Astrocyte (in vitro differentiated cells and primary cell): Measurements from ENCODE around the gene CD1E. TPM values are rescaled to one million over a fixed set of nuclear protein-coding genes. Genes with fewer than 3 reads are reported as not detected.

ENCODE experiments used
- DNase-seq: peaks from one replicate; pipeline ENCODE4 v3.0.0-alpha.2; 2010; ENCODE audit warnings: low read depth
- FAIRE-seq: peaks from 2 replicates; lab custom pipeline; 2011; peaks lifted over from hg19 to GRCh38; lab: Jason Lieb, UNC
- H2AFZ ChIP-seq: 2 replicates; pipeline ENCODE4 v1.6.0; 2012; ENCODE audit warnings: low read depth, low read length, inconsistent platforms
- H3K27ac ChIP-seq: 2 replicates; pipeline ENCODE4 v1.5.1; 2011; ENCODE audit warnings: low read depth, low read length, inconsistent platforms
- H3K27me3 ChIP-seq: 2 replicates; pipeline ENCODE4 v1.6.0; 2011; ENCODE audit warnings: low read length, inconsistent platforms; ENCODE audit not compliant: insufficient read depth
- H3K36me3 ChIP-seq: 2 replicates; pipeline ENCODE4 v1.5.1; 2011; ENCODE audit warnings: low read length, inconsistent platforms; ENCODE audit not compliant: insufficient read depth
- H3K4me1 ChIP-seq: 2 replicates; pipeline ENCODE4 v1.5.1; 2011; ENCODE audit warnings: low read length, inconsistent platforms; ENCODE audit not compliant: insufficient read depth
- H3K4me2 ChIP-seq: 2 replicates; pipeline ENCODE4 v1.6.0; 2012; ENCODE audit warnings: low read length, inconsistent platforms
- H3K4me3 ChIP-seq: 2 replicates; pipeline ENCODE4 v1.5.1; 2011; ENCODE audit warnings: low read depth, mild to moderate bottlenecking, low read length, inconsistent platforms; ENCODE audit not compliant: insufficient read depth
- H3K79me2 ChIP-seq: 2 replicates; pipeline ENCODE4 v1.6.0; 2012; ENCODE audit warnings: mild to moderate bottlenecking, low read length, inconsistent platforms; ENCODE audit not compliant: insufficient read depth
- H3K9ac ChIP-seq: 2 replicates; pipeline ENCODE4 v1.6.0; 2012; ENCODE audit warnings: mild to moderate bottlenecking, low read length, inconsistent platforms
- H3K9me3 ChIP-seq: 2 replicates; pipeline ENCODE4 v1.5.1; 2012; ENCODE audit warnings: low read depth, mild to moderate bottlenecking, low read length, inconsistent platforms; ENCODE audit not compliant: insufficient read depth
- H4K20me1 ChIP-seq: 2 replicates; pipeline ENCODE4 v1.6.0; 2012; ENCODE audit warnings: low read length, inconsistent platforms; ENCODE audit not compliant: insufficient read depth
- H3K27ac Mint-ChIP-seq: one replicate; pipeline ENCODE4 v1.8.0; 2021; ENCODE audit warnings: mild to moderate bottlenecking, mixed read lengths; ENCODE audit not compliant: unreplicated experiment
- H3K27me3 Mint-ChIP-seq: one replicate; pipeline ENCODE4 v1.8.0; 2021; ENCODE audit warnings: low read depth, mixed read lengths; ENCODE audit not compliant: unreplicated experiment
- H3K36me3 Mint-ChIP-seq: one replicate; pipeline ENCODE4 v1.8.0; 2021; ENCODE audit warnings: low read depth, mixed read lengths; ENCODE audit not compliant: unreplicated experiment
- H3K4me1 Mint-ChIP-seq: one replicate; pipeline ENCODE4 v1.8.0; 2021; ENCODE audit warnings: low read depth, mixed read lengths; ENCODE audit not compliant: unreplicated experiment
- H3K4me3 Mint-ChIP-seq: one replicate; pipeline ENCODE4 v1.8.0; 2021; ENCODE audit warnings: mild to moderate bottlenecking, moderate library complexity, mixed read lengths; ENCODE audit not compliant: unreplicated experiment
- H3K9me3 Mint-ChIP-seq: one replicate; pipeline ENCODE4 v1.8.0; 2021; ENCODE audit warnings: mild to moderate bottlenecking, mixed read lengths; ENCODE audit not compliant: unreplicated experiment
- CTCF ChIP-seq: IDR thresholded peaks from 2 replicates; pipeline ENCODE4 v1.5.1; 2011; ENCODE audit warnings: low read depth, mild to moderate bottlenecking, inconsistent platforms, low read length, moderate library complexity; ENCODE audit not compliant: insufficient read depth
- EZH2 ChIP-seq: IDR thresholded peaks from 2 replicates; pipeline ENCODE4 v1.6.1; 2012; ENCODE audit warnings: mild to moderate bottlenecking, low read length, inconsistent platforms; ENCODE audit not compliant: insufficient read depth
- total RNA-seq: library from RNA; stranded (reverse); gene quantifications from 2 replicates; pipeline ENCODE4 v1.2.1, GENCODE V29; 2021

CD1E gene
- total RNA-seq, 1 donor from 2014 or later: not detected

DNA sequence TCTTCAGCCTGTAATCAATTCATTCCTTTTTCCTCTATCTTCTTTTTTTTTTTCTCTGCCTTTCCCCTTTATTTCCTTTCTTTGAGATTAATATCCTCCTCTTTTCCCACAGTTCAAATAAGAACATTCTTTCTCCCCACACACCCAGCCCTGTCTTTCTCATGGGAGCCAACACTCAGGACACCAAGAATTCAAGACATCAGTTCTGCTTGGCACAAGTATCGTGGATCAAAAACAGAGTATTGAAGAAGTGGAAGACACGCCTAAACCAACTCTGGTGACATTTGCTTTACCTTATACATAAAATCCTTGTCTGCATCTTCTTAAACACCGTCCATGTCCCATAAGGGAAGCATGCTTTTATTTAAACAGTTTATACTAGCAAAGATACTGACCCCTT, 2.9 kb downstream of the CD1E start:
- Histone ChIP-seq H3K36me3 (no peaks in the 10 kb centered on the region), H3K4me3 (no peak overlapping the region), H2AFZ (no peak overlapping the region), H4K20me1 (no peaks in the 10 kb centered on the region), H3K27me3 (no peaks in the 10 kb centered on the region), H3K79me2 (no peaks in the 10 kb centered on the region), H3K9me3 (no peaks in the 10 kb centered on the region), H3K4me1 (no peaks in the 10 kb centered on the region), H3K9ac (no peak overlapping the region), H3K4me2 (no peak overlapping the region), H3K27ac (no peak overlapping the region)
- TF ChIP-seq CTCF: no peak
- TF ChIP-seq EZH2: no peak
- DNase-seq (no peak), FAIRE-seq (no peak)
- Mint-ChIP-seq H3K4me1 (peaks cover 4% of the 10 kb centered on the region), H3K36me3 (no peaks in the 10 kb centered on the region), H3K4me3 (no peak overlapping the region), H3K9me3 (no peaks in the 10 kb centered on the region), H3K27ac (no peak overlapping the region), H3K27me3 (peaks cover 22% of the 10 kb centered on the region)

DNA sequence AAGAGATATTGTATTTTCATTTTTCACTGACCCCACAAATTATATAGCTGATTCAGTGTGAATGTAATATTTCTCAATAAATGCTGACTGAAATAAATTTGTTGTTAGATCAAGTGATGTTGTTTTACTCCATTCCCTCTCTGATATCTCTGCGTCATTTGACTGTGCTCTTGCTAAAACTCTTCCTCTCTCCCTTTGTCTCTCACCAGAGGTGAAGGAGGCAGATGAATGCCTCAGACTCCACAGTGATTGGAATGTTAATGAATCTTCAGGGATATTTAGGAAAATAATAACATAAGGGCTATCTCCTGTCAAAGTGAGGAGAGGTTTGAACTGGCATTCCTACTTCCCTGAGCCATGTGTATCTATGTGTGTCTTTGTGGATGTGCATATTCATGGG, 3.7 kb downstream of the CD1E start:
- H3K27ac Mint-ChIP-seq: no peak overlapping the region
- Histone ChIP-seq H3K27ac (no peak overlapping the region), H3K9me3 (no peaks in the 10 kb centered on the region), H3K9ac (no peak overlapping the region), H4K20me1 (no peaks in the 10 kb centered on the region), H3K4me1 (no peaks in the 10 kb centered on the region), H3K4me3 (no peak overlapping the region), H3K36me3 (no peaks in the 10 kb centered on the region), H3K4me2 (no peak overlapping the region), H3K27me3 (no peaks in the 10 kb centered on the region), H3K79me2 (no peaks in the 10 kb centered on the region), H2AFZ (no peak overlapping the region)
- H3K9me3 Mint-ChIP-seq: no peaks in the 10 kb centered on the region
- TF ChIP-seq CTCF: no peak
- TF ChIP-seq EZH2: no peak
- no peaks in the 10 kb centered on the region for H3K36me3 Mint-ChIP-seq
- no peak overlapping the region for H3K4me3 Mint-ChIP-seq
- H3K4me1 Mint-ChIP-seq: peaks cover 4% of the 10 kb centered on the region
- FAIRE-seq (no peak), DNase-seq (no peak)
- peaks cover 22% of the 10 kb centered on the region for H3K27me3 Mint-ChIP-seq

DNA sequence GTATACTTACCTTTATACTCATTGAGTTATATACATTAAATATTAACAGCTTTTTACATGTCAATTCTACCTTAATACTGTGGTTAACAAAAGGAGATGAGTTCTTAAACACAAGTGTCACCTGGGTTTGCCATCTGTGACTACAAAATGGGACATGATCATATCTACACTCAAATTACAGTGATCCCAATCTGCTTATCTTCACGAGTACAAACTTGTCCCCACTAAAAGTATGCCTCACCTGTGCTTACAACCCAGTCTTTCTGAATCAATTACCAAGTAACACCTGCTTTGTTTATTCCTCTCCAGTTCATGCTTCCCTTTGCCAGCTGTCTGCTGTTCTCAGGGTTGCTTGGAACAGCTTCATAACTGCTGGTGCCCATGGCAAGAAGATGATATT, 8.8 kb downstream of the CD1E start:
- H3K4me1 ChIP-seq: no peaks in the 10 kb centered on the region
- Mint-ChIP-seq H3K36me3 (no peaks in the 10 kb centered on the region), H3K27ac (no peak overlapping the region), H3K4me1 (no peaks in the 10 kb centered on the region), H3K9me3 (no peaks in the 10 kb centered on the region), H3K4me3 (no peak overlapping the region), H3K27me3 (peaks cover 2% of the 10 kb centered on the region)
- no peak overlapping the region for H3K4me2 ChIP-seq
- TF ChIP-seq CTCF (no peak), EZH2 (no peak)
- H3K79me2 ChIP-seq: no peaks in the 10 kb centered on the region
- no peaks in the 10 kb centered on the region for H4K20me1 ChIP-seq
- no peaks in the 10 kb centered on the region for H3K27me3 ChIP-seq
- H3K9me3 ChIP-seq: peaks cover 5% of the 10 kb centered on the region
- H3K27ac ChIP-seq: no peak overlapping the region
- FAIRE-seq: no peak
- no peak overlapping the region for H3K9ac ChIP-seq
- no peak overlapping the region for H3K4me3 ChIP-seq
- no peak overlapping the region for H2AFZ ChIP-seq
- DNase-seq: no peak
- no peaks in the 10 kb centered on the region for H3K36me3 ChIP-seq
